Measurements from ENCODE around the gene NOS1. TPM values are rescaled to one million over a fixed set of nuclear protein-coding genes. Genes with fewer than 3 reads are reported as not detected.
"Not testable (repeated sequence)": the region's sequence is repeated elsewhere in the genome, so short reads cannot be mapped to it uniquely, and the experiment has no call there.

Gene NOS1
- total RNA-seq, 4 donors from 2014 or later: 0.79 to 1.6 (median 0.96) TPM; not detected in 1

- Histone ChIP-seq H3K4me3 (no peak overlapping the region), H3K27me3 (no peaks in the 10 kb centered on the region), H3K36me3 (peaks cover 0 to 29% (median 6%) of the 10 kb centered on the region in 4 donors), H3K27ac (peak overlapping the region in 1 of 4 donors; percentile 83), H3K9me3 (no peaks in the 10 kb centered on the region), H3K4me1 (peaks cover 0 to 17% (median 10%) of the 10 kb centered on the region in 4 donors)
- 75 to 91% methylated on average over 7 to 12 of the region's 12 CpGs for WGBS, 2 donors (ENCODE audit: low coverage in 1 of 2)
- TF ChIP-seq POLR2A (IDR thresholded peaks at IDR 0.05): no peak
- no peak for TF ChIP-seq CTCF (IDR thresholded peaks at IDR 0.05)
- TF ChIP-seq POLR2AphosphoS5 (IDR thresholded peaks at IDR 0.05): no peak
- TF ChIP-seq EP300 (IDR thresholded peaks at IDR 0.05; ENCODE audit: low read depth): no peak
- in situ Hi-C loops (cut with MboI; ENCODE audit: low pct_ligation_motif_present in 1 of 4, low pct_unique_long_range_greater_than_20kb in 1 of 4, low sequenced_read_pairs in 3 of 4): no loop called here
- intact Hi-C loops (cut with DNase I; ENCODE audit: low total_unique reads): no loop called here
- no peak for DNase-seq
Measured at GRCh38 chr12:117188121-117188665, 173.2 kb downstream of the NOS1 start.

- H3K4me1 ChIP-seq: peaks cover 0 to 17% (median 10%) of the 10 kb centered on the region in 4 donors
- TF ChIP-seq POLR2AphosphoS5 (IDR thresholded peaks at IDR 0.05) (no peak), EP300 (IDR thresholded peaks at IDR 0.05; ENCODE audit: low read depth) (no peak), CTCF (IDR thresholded peaks at IDR 0.05) (no peak), POLR2A (IDR thresholded peaks at IDR 0.05) (no peak)
- no peaks in the 10 kb centered on the region for H3K9me3 ChIP-seq
- in situ Hi-C loops (cut with MboI; ENCODE audit: low pct_ligation_motif_present in 1 of 4, low pct_unique_long_range_greater_than_20kb in 1 of 4, low sequenced_read_pairs in 3 of 4): no loop called here
- H3K36me3 ChIP-seq: peaks cover 0 to 29% (median 8%) of the 10 kb centered on the region in 4 donors
- H3K27me3 ChIP-seq: no peaks in the 10 kb centered on the region
- 84 to 92% methylated on average over 4 of the region's 4 CpGs for WGBS, 2 donors (ENCODE audit: low coverage in 1 of 2)
- H3K4me3 ChIP-seq: no peak overlapping the region
- intact Hi-C loops (cut with DNase I; ENCODE audit: low total_unique reads): no loop called here
- no peak overlapping the region for H3K27ac ChIP-seq
- DNase-seq: no peak
Measured at GRCh38 chr12:117187421-117187820, 174.0 kb downstream of the NOS1 start.

GRCh38 chr12:117182866-117183265 is 178.6 kb downstream of the NOS1 start:
- WGBS, 2 donors (ENCODE audit: low coverage in 1 of 2): 91 to 95% methylated on average over 2 to 3 of the region's 3 CpGs
- H3K9me3 ChIP-seq: no peaks in the 10 kb centered on the region
- DNase-seq: no peak
- no peak for TF ChIP-seq CTCF (IDR thresholded peaks at IDR 0.05)
- TF ChIP-seq POLR2A (IDR thresholded peaks at IDR 0.05): no peak
- no peak for TF ChIP-seq POLR2AphosphoS5 (IDR thresholded peaks at IDR 0.05)
- no peak for TF ChIP-seq EP300 (IDR thresholded peaks at IDR 0.05; ENCODE audit: low read depth)
- no peak overlapping the region for H3K27ac ChIP-seq
- no peak overlapping the region for H3K4me3 ChIP-seq
- in situ Hi-C loops (cut with MboI; ENCODE audit: low pct_ligation_motif_present in 1 of 4, low pct_unique_long_range_greater_than_20kb in 1 of 4, low sequenced_read_pairs in 3 of 4): no loop called here
- no peaks in the 10 kb centered on the region for H3K4me1 ChIP-seq
- intact Hi-C loops (cut with DNase I; ENCODE audit: low total_unique reads): no loop called here
- H3K36me3 ChIP-seq: peaks cover 0 to 47% (median 23%) of the 10 kb centered on the region in 4 donors
- no peaks in the 10 kb centered on the region for H3K27me3 ChIP-seq

GRCh38 chr12:117181468-117181843 is 180.0 kb downstream of the NOS1 start:
- H3K27ac ChIP-seq; H3K4me1 ChIP-seq; intact Hi-C loops (cut with DNase I; ENCODE audit: low total_unique reads); H3K4me3 ChIP-seq; H3K9me3 ChIP-seq; in situ Hi-C loops (cut with MboI; ENCODE audit: low pct_ligation_motif_present in 1 of 4, low pct_unique_long_range_greater_than_20kb in 1 of 4, low sequenced_read_pairs in 3 of 4); H3K27me3 ChIP-seq; DNase-seq: not testable (repeated sequence)
- 97 to 100% methylated on average over 8 of the region's 8 CpGs for WGBS, 2 donors (ENCODE audit: low coverage in 1 of 2)
- H3K36me3 ChIP-seq: peaks cover 0 to 56% (median 24%) of the 10 kb centered on the region in 4 donors

Data from transverse colon (tissue), 4 donors.